GM19455 (cell line): ENCODE measurements around the gene STK26.
"Not testable (repeated sequence)": the region's sequence is repeated elsewhere in the genome, so short reads cannot be mapped to it uniquely, and the experiment has no call there.

Experiments
- ATAC-seq: cut with Tn5 transposase; IDR thresholded peaks from one replicate; pipeline ENCODE4 v1.9.1; 2021; ENCODE audit not compliant: unreplicated experiment

STK26 gene

DNA sequence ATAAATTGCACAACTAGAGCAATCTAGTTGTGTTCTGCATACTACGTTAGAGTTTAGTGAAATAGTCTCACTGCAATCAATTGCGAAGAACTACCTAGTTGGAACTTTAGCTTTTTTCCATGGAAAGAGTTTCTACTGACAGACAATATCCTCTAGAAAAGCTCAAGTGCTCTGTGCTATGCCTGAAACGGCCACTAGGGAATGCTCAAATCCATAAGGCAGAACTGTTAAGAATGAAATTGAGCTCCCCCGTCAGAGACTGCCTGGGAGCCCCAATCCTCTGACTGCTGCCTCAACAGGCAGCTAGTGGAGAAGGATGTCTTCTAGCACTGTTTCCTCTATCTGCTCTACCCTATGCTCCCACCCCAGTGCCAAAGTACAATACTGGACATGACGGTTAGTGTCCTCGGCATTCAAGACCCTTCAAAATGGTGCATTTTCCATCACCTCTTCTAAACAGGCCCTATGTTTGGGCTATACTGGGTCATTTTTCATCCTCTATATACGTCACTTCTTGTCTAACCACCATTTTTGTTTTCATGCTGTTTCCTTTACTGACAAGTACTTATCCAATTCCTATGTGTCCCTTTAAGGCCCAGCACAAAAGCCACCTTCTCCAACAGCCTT lies 69.5 kb downstream of the STK26 start:
- ATAC-seq: peak; percentile 79

DNA sequence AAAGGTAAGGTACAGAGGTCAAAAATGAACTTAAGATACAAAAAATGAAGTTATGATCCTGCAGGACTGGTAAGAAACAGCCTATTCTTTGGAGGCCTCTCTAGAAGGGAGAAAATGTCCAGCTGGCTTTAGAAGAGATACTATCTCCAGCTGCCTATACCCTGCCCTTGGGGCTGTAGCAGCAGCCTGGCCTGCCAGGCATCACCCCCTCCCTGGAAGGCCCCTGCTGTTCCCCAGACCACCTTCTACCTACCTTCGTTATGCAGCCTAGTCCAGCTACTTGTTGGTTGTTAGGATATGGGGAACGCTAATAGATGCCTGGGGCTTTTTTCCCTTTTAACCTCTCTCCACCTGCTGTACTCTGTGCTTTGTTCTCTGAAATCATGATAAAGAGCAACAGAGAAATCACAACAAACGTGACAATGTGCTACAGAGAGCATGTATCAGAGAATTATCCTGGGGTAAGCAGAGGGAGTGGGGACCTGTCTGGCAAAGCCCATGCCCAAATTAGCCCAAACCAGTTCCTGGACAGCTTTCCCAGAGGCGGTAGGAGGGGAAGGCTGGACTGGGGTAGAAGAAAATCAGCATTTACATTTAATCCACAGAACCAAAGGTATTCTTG lies 70.2 kb downstream of the STK26 start:
- ATAC-seq: no peak

DNA sequence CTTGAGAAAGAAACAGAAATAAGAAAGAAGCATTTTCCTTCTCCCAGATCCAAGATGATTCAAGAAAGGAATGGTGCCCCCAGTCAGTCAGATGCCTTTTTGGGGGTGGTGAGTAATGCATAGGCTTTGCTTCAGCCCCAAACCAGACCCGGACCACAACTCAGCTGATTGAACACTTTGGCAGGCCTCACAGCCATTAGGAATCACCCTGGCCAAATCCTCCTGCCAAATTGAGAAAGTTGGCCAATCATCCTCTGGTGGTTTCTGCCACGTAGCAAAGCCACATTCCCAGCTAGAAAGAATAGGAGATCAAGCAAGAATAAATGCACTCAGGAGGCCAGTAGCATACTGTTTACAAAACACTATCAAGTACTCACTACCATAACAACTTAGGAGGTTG lies 71.1 kb downstream of the STK26 start:
- no peak for ATAC-seq

DNA sequence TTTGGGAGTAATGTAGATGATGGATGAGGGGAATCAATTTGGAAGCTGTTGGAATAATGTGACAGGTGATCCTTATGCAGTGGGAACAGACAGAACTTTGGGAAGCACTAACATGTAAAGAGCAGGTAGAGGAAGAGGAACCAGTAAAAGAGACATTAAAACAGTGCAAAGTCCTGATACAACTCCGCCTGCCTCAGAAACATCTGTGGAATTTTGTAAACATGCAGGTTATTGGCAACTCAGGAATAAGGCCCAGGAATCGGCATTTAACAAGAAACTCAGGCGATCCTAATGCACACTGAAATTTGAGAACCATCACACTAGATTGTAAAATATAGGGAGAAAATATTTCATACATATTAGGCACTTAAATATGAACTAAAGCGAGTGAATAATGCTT lies 75.6 kb downstream of the STK26 start:
- not testable (repeated sequence) for ATAC-seq

DNA sequence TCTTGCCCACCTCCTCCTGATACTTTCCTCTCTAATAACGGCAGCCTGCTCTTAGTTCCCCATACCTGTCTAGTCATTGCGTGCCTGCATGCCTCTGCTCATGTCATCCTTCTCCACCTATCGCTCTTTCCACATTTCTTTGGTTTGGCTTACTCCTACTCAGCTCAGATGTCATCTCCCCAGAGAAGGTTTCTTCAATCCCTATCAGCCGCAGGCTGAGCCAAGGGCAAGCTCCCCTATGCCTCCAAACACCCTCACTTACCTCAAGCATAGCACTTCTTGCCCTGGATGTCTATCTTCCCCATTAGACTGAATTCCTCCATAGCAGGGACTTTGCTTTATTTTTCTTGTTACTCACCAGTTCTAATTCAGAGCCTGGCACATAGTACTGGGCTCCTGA lies 78.1 kb downstream of the STK26 start:
- ATAC-seq: no peak

DNA sequence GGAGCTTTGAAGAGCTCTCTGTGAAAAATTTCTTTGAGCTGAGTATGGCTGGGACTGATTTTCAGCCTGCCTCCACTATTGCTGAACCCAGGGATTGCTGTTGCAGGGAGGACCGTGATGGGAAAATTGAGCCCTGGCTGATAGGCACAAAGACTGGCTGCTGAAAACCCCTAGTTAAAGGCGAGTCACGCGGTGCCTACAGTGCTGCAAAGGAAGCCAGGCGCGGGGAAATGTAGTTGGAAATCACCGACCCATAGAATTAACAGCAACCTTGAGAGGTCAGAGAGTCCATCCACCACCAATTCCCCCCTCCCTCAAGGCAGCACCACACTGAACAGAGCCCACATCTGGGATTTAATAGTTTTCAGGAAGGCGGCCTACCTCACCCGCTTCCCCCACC lies 78.7 kb downstream of the STK26 start:
- no peak for ATAC-seq

DNA sequence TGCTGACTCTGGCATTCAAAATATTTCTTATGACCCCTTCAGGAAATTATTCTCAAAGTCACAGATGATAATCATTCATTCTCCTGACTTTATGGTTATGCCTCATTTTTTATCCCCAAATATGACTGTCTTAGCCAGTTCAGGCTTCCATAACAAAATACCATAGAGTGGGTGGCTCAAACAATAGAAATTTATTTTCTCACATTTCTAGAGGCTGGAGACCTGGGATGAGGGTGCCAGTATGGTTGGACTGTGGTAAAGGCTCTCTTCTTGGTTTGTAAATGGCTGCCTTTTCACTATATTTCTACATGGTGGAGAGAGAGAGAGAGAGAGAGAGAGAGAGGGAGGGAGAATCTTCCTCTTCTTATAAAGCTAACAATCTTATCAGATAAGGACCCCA lies 84.2 kb downstream of the STK26 start:
- no peak for ATAC-seq

DNA sequence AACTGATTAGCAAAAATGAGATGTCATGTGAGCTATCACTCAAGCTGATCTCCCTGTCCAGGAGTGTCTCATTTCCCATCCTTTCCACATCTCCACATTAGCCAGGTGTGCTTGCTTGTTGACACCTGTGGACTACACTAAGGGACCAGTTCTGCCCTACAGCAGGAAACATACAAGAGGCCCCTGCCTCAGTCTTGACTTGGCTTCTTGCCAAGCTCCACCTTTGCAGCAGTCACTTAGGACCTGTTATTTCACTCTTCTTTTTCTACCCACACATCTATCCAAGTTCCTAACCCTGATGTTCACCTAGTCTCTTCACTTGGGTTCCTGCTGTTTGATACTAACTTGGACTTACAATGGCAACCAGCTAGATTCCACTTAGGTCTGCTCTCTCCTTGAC lies 91.5 kb downstream of the STK26 start:
- ATAC-seq: no peak

DNA sequence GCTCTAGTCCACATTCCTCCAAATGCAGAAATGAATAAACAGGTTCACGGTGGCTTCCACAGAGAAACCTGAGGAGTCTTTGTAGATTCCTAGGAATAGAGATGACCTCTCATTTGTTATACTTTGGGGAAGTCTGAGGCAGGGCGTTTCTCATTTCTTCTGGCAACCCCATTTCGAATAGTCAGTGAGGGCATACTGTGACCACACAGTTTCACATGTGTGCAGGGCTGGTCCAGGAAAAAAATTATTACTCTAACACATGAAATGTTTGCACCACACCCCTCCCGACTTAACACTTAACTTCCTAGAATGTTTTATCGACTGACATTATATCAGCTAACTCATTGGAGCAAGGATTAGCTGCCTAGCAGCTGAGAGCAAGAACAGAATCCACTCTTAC lies 92.7 kb downstream of the STK26 start:
- ATAC-seq: no peak

DNA sequence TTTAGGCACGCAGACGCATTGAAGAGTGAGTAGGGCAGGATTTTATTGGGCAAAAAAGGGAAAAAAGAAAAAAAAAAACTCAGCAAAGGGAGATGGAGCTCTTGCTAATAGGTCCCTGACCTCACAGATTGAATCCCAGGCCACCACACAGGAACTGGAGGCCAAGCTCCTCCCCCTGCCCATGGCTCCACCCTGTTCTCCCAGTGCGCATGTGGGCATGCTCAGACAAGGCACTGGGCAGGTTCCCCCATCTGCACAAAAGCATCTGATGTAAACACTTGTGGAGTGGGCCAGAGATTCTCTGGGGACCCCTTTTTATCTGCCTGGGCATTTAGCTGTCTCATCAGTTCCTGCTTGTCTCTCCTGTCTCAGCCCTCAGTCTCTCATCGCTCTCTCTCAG lies 95.3 kb downstream of the STK26 start:
- no peak for ATAC-seq

DNA sequence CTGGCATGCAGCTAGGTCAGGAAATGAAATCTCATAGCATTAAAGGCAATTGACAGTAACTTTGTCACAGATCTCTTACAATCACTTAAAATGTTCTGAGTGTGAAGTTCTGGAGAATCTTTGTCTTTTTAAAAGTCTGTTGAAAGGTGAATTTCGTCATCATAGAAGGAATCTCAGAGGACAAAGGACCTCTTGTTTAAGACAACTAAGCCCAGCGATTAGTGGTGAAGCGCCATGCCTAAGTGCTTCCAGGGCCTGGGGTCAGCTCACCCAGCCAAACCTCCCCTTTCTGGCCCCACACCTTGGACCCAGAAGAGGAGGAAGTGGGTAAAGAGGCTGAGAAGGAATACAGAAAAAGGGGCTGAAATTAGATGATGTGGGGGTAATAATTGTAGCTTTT lies 96.2 kb downstream of the STK26 start:
- ATAC-seq: no peak

DNA sequence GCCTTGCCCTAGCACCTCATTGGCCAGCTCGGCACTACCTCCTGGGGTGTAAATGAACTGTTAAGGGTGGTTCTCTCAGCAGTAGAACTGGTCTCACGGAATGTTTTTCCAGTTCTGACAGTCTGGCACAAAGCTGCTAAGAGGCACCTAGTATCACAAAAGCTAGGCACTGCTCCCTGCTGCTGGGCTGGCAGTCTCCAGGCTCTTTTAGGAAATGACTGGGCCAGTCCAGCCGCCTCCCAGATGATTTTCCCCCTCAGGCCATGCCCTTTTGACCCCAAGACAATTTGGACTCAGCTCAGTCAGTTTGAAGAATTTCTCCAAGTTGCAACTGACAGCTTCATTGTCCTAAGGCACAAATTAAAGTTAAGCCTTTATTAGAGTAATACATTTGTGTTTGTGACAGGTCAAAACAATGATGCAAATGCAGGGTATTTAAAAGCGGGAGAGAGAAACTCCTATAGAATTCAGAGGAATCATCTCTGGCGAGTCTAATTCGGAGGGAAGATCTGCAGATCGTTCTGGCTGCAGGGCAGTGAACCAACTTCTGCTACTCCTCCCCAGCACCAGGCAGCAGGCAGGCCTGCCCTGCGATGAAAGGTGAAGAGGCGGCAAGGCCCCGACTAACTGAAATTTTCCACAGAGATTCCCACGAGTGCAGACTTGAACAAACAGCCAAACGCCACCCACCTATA lies 96.9 kb downstream of the STK26 start:
- no peak for ATAC-seq

DNA sequence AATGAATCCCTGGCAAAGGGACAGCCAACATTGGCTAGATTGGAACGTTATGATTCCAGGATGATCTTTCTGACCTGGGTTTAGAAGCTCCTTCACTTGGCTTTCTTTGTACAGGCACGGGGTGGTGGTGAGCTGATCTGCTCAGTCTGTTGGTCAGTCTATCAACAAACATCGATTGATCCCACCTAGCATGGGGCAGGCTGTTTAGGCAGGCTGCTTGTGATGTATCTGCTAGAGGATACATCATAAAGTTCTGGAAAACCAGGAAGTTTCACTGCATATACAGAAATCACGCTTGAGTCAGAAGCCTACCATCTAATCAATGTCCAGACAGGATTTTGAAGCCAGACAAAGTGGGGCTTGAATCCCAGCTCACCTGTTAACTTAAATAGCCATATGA lies 97.8 kb downstream of the STK26 start:
- no peak for ATAC-seq
